Stimulated activated naive CD4-positive, alpha-beta T cell treated with Interleukin-2 at 50 U/mL for 16 hours (primary cell): ENCODE results near the gene KSR2.
"Not testable (repeated sequence)": the region's sequence is repeated elsewhere in the genome, so short reads cannot be mapped to it uniquely, and the experiment has no call there.

Source experiments
- DNase-seq: peaks from one replicate; lab custom pipeline; 2025; lab: John Stamatoyannopoulos, UW

KSR2 gene

DNA sequence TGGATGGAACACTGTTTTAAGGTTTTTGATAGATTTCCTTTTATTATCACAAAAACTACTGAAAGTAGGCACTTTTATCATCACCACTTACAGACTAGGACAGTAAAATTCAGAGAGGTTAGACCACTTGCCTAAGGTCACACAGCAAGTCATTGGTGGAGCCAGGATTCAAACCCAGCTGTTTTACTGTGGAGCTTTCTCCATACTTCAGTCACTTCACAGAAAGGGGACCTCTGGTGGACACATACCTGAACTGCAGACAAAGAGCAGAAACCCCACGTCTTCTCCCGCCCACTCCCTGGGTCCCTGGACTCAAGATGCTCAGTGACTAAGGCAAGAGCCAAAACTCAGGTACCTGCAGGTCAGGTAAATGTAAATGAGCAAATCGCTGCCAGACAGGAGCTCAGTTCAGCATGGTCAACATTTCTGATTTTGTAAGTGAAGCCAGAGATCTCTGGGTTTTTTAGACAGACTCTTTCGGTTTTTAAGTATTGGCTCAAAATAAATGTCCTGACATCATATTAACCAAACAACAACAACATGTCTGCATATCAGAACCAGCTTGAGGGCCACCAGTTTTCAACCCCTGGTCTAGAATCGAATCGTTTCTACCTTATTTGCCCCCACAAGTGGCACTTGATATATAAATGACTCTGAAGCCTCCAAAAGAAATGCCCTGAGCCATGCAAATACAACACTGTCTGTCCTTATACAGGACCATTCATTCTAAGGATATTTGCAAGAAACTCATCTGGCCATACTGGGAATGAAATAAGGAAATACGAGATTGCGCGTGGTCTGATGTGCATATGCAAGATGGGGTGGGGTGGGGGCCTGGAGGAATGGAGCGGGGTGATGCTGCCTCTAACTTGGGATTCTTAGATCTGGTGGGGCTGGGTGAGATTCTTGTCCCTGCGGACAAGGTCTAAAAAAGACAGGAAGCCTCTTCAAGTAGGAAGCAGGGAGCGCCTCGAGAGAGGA is 110.9 kb downstream of the KSR2 start:
- peak; percentile 46 for DNase-seq

DNA sequence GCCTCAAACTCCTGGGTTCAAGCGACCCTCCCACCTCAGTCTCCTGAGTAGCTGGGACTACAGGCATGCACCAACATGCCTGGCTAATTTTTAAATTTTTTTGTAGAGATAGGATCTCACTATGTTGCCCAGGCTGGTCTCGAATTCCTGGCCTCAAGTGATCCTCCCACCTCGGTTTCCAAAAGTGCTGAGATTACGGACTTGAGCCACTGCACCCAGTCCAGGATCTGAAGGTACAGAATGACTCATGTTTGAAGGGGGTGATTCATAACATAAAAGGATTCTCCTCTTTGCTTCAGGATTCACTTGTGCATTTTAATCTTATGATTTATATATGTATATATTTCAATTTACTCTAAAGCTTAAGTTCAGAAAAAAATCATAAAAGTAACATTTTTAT is 111.7 kb downstream of the KSR2 start:
- DNase-seq: not testable (repeated sequence)

DNA sequence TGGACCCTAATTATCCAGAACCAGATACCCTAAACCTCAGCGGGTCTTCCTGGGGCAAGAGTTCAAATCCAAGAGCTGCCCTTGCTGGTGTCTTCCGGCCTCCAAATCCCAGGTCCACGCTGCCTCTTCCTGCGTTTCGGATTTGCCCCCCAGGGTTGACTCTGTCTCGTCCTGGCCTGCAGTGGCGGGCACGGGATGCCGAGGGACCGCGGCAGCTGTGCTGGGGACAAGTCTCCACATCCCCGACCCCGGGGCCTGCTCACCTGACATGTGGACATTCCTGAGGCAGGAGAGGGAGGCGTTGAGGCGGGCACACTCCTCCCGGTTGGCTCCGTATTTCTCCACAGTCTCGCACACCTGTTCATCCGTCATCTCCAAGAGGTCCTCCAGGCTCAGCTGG is 113.6 kb downstream of the KSR2 start:
- DNase-seq: no peak

DNA sequence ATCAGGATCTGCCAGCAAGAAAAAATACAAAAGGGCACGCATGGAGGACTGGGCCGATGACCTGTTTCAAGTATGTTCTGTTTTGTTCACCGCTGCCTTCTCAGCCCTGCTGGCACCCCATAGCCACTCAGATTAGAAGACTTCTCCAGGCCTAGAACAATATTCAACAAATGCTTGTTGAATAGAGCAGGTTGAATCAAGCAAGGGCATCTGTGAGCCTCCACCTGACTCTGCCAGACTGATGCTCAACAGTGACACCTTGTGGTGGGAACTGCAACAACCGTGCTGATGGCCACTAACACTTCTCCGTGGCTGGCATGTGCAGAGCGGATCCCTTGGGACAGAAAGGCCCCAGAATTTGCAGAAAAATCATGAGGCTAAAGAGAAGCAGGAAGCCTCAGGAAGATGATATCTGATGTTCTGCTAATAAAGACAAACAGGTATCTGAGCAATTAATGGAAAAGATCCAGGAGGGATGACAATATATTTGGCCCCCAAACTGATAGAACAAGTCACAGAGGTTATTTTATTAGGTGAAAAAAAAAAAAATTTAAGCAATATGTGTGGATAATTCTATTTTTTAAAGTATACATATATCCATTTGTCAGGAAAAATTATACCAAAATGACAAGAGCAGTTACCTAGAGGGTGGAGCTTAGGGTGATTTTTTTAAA is 114.3 kb downstream of the KSR2 start:
- no peak for DNase-seq

DNA sequence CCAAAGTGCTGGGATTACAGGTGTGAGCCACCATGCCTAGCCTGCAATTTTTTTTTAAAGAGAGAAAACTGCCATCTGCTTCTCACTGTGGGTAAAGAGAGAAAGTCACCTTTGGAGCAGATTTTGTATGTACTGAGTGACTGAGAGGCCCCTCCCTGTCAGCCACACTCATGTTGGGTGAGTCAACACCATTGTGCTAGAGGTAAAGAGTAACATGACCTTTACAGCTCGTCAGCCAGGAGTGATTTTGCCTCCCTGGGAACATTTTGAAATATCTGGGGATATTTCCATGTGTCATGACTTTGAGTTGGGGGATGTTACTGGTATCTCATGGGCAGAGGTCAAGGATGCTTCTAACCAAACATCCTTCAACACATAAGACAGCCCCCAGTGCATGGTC is 115.2 kb downstream of the KSR2 start:
- DNase-seq: no peak

DNA sequence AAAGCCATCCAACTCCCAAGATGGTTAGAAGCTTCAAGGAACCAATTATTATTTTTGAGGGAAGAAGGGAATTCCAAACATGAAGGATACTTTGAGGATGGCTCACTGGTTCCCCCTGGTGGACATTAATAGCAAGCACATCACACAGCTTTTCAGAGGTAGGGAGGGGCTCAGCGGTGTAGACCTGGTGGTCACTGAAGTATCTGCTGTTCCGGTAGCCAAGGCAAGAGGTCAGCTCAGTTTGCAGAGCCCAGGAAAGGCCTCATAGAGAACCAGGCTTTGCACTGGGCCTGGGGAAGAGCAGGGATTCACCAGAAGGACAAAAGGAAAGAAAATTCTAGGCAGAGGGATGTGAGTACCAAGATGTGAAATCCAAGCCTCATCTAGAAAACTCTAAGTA is 118.7 kb downstream of the KSR2 start:
- DNase-seq: no peak

DNA sequence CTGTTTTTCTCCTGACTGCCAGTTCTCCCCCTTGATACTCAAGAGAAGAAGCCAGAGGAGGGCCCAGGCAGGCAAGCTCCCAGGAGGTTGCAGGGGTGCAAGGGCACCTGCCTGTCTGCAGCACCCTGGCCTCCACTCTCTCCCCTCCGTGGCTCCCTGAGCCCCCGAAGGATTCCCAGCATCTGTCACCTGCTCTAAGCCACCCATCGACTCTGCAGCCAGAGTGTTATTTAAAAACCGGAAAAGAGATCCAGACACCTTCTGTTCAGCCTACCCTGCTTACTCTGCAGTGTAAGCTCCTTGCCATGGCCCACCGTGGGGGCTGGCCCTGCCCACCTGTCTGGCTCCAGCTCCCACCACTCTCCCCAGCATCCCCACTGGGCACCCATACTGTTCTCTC is 121.4 kb downstream of the KSR2 start:
- DNase-seq: no peak

DNA sequence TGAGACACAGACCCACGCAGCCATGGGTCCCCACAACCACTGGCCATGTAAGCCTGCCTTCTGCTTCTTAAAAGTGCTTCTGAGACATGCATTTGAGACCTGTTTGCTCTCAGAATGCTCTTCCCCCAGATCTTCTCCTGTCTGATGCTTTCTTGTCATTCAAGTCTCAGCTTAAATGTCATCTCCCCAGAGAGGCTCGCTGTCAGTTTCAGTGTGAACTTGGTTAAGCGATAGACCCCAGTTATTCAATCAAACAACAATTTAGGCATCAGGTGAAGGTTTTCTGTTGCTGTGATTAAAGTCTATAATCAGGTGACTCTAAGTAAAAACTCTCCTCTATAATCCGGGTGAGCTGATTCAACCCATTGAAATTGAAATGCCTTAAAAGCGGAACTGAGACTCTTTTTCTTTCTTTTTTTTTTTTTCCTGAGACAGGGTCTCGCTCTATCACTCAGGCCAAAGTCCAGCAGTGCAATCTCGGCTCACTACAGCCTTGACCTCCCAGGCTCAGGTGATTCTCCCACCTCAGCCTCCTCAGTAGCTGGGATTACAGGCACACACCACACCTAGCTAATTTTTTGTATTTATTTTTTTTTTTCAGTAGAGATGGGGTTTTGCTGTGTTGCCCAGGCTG is 123.4 kb downstream of the KSR2 start:
- DNase-seq: no peak

DNA sequence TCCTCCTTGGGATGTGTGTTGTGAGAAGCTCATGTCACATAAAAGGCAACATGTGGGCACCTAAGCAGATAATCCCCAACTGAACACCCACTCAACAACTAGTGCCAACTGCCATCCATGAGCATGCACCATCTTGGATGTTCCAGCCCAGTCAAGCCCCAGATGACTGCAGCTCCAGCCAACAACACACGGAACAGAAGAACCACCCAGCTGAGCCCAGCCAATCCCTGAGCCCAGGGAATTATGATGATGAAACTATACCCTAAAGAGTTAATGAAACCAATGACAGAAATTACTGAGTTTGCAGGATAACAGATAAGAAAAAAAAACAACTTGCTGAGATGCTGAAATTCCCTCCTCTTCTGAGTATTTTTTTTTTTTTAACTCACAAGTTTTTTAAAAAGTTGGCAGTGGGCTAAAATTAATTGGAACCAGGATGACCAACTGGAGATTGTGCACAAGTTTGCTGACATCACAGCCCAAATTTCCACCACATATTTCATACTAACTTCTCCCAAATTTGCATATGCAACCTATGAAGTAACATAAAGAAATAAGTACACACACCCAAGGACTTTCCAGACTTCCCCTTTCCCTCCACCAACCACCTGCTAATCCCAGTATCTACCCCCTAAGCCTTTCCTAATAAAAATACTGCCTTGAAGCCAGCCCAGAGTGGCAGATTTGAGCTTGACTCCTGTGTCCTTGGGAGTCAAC is 124.5 kb downstream of the KSR2 start:
- no peak for DNase-seq

DNA sequence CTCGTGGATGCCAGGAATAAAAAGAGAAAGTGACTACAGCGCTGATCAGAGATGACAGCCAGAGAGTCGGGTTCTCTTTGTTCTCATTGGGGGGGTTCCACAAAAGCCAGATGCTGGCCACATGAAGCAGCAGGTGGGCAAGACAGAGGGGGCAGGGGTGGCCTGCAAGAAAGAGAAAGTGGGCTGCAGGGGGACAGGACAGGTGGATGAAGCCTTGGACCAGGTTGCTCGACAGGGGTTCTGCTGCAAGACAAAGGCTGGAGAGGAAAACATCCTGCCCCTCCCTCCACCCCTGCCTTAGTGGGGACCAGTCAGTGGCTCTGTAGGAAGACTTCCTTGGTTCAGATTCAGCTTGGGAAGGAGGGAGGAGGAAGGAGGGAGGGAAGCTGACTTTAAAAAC is 126.2 kb downstream of the KSR2 start:
- no peak for DNase-seq

DNA sequence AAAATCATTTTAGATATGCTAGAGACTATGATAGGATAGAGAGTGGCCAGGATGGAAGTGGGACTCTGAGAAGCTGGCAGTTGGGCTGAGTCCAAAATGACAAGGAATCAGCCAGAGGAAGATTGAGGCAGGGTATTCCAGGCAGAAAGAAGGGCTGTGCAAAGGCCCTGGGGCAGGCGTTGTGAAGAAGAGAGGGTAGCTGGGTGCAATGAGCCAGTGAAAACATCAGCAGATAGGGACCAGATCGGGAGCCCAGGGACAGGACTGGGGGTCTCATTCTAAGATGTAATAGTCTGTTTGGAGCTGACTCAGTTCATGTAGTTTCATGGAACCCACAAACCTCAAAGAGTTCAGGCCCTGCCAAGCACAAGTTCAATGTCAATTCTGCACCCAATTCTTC is 126.6 kb downstream of the KSR2 start:
- no peak for DNase-seq

DNA sequence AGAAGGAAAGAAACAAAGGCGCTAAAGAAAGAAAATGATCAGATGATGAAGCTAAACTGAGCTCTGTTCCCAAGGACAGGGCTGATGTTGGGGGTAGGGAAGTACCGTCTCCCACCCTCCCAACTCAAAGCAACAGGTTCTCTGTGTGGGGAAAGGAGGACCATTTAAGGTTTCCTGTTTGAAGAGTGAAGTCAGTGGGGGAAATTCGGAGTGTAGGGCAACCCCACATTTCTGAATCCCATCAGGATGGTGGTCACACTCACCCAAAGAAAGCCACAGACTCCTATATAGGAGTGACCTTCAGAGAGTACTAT is 131.1 kb downstream of the KSR2 start:
- DNase-seq: no peak

DNA sequence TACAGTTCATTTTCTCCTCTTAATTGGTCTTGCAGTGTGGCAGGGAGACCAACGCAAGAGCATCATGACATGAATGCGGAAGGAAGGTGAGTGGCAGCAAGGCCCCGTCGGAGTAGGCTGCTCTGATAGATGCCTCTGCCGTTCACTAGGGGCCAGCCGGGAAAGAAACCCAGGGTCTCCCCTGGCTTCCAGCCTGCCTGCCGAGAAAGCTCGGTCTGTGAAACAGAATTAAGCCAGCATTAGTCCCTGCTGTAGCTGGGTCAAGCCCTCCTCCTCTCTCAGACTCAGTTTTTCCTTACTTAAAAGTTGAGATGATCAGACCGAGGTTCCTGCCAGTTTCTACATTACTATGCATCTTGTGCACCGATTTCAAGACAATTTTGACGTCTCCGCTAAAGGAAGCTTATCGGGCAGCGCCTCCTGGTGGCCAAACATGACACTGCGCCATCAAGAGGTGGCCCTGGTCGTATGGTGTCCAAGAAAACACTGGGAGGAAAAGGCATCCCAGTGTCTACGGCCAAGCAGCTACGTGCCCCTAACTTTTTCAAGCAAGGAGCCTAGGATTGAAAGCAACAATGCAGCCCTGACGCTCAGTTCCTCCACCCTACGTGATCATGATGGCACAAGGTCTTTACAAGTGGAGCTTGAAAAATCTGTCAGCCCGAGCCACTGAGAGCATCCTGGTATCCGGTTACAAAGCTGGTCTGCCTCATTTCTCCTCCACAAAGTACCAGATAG is 131.6 kb downstream of the KSR2 start:
- DNase-seq: peak; percentile 63

DNA sequence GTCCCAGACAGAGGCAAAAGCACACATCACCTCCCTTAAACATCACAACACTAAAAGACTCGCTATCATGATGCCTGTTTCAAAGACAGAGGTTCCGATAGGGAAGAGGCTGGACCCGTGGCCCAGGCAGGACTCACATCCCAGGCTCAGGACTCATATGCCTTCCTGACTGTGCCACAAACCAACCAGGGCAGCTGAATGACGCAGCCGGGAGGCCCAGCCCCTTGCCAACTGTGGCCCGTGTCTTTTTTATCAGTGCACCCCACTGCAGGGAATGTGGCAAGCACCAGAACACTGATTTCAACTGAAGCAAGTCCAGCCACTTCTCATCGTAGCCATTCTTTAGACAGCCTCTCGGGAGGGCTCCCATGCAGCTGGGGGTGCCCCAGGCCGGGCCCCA is 132.3 kb downstream of the KSR2 start:
- DNase-seq: no peak

DNA sequence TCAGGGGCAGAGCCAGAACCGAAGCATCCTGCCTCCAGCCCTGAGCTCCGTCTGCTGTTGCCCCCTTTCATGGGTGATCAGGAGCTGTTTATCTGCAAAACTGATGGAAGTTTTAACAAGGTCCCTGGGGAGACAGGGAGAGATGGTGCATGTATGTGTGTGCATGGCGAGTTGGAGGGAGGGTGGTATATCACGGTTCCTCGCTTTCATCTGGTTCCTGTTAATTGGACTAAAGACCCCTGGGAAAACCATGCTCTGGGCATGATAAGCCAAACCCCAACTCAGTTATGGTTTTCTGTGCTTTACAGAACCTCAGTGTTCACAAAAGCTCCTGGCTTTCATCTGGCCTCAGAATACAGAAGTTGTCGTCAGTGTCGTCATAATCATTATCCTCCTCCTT is 133.6 kb downstream of the KSR2 start:
- no peak for DNase-seq

DNA sequence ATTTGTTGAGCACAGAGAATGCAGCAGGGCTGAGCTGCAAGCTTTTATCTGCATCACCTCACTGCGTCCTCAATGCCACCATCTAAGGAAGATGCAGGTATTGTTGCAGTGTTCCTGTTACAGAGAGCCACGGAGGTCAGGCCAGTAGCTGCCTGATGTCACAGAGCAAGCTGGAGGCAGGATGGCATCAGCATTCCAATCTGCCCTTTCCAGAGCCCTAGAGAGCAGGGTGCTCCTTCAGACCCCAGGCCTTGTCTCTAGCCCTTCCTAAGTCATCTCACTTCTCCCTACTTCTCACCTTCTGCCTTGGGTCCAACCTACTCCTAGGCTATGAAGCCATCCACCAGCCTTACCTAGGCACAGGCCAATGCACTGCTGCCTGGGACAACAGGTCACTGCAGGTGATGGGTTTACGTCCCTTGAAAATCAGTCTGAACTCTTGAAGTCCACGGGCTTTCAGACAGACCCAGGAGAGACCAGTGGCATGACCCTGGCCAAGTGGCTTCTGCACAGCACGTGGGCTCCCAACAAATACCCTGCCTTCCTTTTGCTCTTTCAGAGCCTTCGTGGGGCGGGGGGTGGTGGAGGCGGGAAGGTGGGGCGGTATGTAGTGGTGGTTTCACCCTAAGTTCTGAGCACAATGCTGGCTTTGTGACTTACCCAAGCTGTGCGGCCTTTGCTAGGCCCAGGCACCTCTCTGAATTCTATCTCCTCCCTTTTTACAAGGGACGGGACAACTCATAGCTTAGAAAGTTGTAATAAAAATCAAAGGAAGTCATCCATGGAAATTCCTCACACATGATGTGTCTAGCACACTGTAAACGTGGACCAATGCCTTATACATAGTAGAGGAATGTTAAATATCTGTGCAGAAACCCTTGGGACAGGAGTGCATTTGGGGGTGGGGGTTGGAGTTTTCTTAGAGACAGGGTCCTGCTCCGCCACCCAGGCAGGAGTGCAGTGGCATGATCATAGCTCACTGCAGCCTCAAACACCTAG is 136.0 kb downstream of the KSR2 start:
- no peak for DNase-seq

DNA sequence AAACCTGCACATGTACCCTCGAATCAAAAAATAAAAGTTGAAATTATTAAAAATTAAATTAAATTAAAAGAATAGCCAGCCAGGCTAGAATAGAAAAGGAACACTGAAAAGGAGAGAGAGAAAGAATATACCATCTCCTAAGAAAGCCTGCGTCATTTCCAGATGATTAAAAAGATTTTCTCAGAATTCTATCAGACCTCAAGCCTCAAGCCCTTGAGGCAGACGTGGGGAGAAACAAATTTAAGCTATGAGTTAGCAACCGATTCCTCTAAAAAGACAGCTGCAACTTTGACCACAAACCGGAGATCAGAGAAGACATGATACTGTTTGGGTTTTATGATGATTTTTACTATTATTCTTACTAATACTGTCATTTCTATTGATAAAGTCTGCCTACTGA is 138.3 kb downstream of the KSR2 start:
- no peak for DNase-seq

DNA sequence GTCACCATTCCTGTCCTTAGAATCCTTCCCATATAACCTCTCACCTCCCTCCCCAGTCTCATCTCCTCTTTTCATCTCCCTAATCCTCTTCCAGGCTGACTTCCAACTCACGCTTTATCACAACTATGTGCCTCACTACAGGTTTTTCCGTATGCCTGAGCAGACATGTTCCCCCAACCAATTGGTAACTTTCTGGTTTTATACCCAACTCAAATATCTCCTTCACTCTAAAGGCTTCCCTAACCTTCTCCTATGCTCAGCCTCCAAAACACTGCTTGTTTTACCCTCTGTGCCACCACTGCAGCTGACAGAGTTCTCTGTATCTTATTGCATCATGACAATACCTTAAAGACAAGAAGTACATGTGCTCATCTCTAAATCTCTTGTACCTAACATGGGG is 139.7 kb downstream of the KSR2 start:
- no peak for DNase-seq

DNA sequence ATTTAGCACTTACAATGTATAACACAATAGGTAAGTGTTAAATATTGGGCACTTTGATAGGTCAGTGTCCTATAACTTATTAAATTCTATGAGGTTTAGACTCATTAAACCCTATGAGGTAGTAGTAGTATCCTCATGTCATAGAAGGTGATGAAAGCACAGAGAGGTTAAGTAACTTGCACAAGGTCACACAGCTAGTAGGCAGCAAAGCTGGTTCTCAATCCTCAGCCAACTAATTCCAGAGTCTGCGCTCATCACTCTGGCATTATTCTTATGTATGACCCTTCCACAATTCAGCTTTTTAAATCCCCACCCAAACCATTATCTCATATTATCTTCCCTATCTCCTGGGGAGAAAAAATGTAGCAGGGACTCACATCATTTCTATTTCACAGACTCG is 141.1 kb downstream of the KSR2 start:
- DNase-seq: no peak

DNA sequence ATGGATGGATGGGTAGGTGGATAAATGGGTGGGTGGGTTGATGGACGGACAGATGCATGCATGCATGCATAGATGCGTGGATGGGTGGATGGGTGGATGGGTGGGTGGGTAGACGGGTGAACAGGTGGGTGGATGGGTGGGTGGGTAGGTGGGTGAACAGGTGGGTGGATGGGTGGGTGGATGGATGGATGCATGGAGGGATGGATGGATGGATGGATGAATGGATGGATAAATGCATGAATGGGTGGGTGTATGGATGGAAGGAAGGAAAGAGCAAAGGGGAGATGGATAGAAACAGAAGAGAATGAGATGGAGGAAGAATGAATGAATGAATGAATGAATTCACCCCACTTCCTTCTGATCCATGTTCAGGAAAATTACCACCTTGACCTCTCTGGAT is 143.0 kb downstream of the KSR2 start:
- no peak for DNase-seq
